ENCODE results near the gene SEMA4C.
A peak's percentile ranks its signal among the peaks of the same experiment; 100 is the strongest.
"Not testable (repeated sequence)": the region's sequence is repeated elsewhere in the genome, so short reads cannot be mapped to it uniquely, and the experiment has no call there.

SEMA4C gene

DNA sequence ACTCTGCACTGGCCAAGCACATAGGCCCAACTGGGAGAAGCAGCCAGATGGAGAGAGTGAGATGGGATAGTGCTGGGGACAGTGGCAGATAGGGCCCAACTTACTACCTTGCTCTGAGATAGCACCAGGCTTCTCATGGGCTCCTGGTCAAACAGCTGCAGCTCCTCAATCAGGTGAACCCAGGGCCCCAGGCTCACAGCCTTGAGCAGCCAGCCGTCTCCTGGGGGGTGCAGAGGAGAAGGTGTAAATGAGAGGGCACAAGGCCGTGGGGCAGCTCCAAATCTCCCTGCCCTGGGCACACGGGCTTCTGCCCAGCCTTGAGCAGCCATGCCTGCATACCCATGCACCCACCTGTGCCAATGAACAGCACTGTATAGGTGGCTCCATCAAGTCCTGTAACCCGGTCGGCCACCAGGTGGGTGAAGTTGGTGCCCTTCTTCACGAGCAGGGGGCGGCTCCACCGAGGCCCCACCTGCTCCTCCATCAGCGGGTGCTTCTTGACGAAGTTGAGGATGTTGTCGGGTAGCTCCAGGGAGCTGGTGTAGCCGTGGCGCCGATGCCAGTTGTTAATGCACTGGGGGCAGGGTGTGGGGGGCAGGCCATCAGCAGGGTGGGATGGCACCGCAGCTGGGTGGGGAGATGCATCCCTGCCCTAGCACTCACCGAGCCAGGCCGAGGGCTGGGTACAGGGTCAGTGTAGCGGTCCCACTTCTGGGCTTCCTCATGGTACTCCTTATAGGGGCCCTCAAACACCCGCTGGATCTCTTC lies 6.1 kb downstream of the SEMA4C start:
- no peak for DNase-seq

DNA sequence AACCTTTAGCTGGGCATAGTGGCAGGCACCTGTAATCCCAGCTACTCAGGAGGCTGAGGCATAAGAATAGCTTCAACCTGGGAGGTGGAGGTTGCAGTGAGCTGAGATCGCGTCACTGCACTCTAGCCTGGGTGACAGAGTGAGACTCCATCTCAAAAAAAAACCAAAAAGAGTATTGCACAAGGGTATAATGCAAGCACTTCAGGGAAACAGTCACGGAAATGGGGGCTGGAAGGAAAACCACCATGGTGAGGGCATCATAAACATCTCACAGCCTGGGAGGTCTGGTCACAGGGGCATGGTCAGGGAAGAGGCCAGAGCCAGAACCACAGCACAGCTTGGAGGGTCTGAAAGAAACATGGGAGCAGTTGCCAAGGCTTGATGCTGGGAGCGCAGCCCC lies 6.8 kb downstream of the SEMA4C start:
- DNase-seq, result not testable (repeated sequence)

- no peak for DNase-seq
Measured at GRCh38 chr2:96861074-96861473, 8.8 kb downstream of the SEMA4C start.

GRCh38 chr2:96860065-96861029 lies 9.5 kb downstream of the SEMA4C start:
- no peak for DNase-seq

GRCh38 chr2:96859681-96860064 lies 10.2 kb downstream of the SEMA4C start:
- DNase-seq, result no peak

DNA sequence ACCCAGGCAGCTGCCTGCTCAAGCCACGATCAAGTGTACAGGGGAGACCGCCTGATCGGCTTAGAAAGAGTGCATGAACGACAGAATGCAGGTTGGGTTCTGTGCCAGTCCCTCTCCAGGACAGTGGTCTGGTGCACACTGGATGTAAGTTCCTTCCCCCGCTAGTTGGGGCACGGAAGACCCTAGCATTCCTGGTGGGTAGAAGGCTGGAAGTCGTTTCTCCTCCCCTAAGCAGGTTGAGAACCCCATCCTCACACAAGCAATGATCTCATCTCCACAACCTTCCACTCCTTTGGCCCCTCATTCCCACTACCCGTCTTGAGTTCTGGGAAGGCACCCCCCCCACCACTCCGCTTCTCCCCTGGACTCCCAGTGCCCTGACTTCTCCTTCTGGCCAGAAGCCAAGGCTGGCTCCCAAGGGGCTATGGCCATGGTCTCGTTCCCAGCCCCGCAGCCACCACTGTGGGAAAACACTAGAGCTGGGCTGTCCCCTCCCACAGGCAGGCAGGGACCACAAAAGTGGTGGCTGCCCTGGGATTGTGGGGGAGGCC lies 10.7 kb downstream of the SEMA4C start:
- DNase-seq, result peak; percentile 68

GRCh38 chr2:96857667-96858372 lies 12.1 kb downstream of the SEMA4C start, which contains the start of gene ANKRD39:
Gene ANKRD39 (minus strand): TSS chr2:96858016. CDS start chr2:96857987, 29 bp downstream.
- DNase-seq, result peak; percentile 99

DNA sequence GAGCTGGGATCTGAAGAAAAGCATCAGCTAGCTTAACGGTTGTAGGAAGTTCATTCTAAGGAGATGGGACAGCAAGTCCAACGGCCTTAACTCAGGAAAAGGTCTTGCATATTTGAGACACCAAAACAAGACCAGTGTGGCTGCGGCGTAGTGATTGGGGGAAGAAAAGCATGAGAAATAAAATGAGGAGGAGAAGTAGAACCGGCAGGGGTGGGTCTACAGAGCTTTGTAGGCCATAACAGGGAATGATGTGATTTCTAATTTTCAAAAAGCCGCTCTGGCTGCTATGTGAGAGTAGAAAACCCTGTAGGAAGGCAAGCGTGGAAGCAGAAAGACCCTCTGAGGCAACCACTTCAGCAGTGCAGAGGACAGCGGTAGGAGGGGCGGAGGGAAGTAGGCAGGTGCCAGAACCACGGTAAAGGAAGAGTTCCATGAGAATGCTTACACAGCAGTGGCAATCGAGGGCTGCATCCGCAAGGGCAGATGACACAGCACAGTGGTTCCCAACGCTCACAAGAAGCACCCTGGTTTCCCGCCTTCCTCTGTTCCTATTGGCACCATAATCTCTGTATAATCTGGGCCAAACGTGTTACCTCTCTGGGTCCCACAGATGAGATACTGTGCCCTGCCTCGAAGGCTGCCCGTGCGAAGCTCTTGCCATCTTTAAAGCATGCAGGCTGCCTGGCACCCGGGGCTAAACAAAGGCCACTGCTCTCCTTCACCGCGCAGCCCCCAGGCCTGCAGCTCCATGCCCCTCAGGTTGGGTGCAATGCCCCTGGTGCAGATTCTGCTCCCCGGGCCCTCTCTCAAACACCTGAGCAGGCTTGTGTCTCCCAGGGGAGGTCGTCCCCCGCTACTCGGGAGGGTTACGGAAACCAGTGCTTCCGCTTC lies 12.9 kb downstream of the SEMA4C start:
- DNase-seq, result peak; percentile 64

- no peak for DNase-seq
Measured at GRCh38 chr2:96853321-96853720, 16.6 kb downstream of the SEMA4C start.

- no peak for DNase-seq
Measured at GRCh38 chr2:96852667-96853066, 17.2 kb downstream of the SEMA4C start.

- no peak for DNase-seq
Measured at GRCh38 chr2:96848264-96848663, 21.6 kb downstream of the SEMA4C start.

DNA sequence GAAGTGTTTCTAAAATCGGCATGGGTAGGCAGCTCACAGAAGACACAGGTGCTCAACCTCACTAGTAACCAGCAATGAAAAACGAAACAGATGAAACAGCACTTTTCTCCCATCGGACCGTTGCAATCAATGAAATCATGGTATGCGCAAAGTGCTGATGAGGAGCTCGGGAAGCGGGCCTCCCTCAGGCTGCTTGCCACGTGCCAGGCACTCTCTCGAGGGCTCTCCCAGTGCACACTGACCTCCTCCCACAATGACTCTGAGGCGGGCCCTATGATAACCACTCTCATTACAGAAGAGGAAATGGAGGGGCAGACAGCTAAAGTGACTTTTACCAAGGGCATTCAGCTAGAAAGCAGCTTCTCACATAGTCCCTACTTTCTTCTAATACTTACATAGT lies 22.3 kb downstream of the SEMA4C start:
- no peak for DNase-seq

DNA sequence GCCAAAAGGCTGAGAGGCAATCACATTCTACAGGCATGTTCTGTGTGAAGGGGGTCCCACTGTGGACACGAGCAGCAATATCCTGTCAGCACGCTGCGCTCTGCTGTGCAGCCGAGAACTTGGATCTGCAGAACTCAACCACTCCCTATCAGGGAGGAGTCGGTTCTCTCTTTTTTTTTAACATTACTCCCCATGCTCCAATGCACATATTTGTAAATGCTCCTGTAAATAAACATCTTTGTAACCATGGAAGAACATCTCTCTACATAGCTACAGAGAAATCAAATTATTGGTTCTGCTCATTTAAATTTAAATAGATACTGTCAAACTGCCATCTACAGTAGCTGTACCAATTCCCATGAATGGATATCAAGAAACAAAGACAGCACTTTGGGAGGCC lies 23.1 kb downstream of the SEMA4C start:
- DNase-seq, result no peak

DNA sequence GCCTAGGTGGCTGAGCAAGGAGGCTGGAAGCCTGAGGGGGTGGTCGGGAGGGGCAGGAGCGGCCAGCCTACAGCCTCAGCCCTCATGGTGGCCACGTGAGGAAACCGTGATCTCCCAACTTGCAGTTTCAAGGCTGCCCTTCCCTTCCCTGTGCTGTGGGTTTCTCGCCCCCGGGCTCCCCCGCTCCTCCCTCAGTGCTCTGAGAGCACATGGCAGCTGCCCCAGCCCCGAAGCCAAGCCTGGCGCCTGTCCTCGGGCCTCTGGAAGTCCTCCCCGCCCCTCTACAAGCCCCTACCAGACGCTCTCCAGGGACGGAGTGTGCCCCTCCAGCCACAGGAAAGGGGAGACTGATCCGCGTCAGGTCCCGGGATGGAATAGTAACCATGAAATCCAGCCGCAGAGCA lies 25.5 kb downstream of the SEMA4C start:
- DNase-seq, result no peak

DNA sequence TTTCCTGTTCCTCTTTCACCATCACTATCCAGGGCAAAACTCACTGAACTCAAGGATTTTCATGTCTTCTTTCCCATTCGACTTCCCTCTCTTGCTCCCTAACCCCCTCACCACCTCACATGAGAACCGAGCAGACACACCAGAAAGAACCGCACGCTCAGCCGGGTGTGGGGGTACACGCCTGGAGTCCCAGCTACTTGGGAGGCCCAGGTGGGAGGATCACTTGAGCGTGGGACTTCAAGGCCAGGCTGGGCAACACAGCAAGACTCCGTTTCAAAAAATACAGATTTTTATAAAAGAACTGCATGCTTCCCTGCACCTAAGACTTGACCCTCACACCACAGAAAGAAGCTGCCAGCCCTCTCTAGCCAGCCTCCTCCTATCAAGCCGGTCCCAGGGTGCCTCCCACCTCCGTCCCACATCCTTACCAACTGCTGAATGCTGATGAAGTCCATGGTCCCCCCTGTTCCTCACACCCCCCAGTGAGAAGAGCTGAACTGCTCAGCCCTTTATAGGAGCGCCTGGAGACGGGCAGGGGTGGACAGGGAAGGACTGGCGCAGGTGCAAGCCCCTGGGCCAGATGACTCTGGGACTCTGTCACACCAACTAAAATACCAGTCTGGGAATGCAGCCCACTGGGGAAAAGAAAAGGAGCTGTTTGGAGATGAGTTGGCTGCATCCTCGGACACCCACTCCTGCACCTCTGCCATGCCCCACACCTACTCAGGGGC lies 26.2 kb downstream of the SEMA4C start, which contains the start of gene ANKRD23:
ANKRD23 (minus strand) TSS at position 484 of the 731 bp plus-strand sequence; CDS start at position 455, 29 bp downstream.
- no peak for DNase-seq

GRCh38 chr2:96842600-96842999 lies 27.3 kb downstream of the SEMA4C start:
- no peak for DNase-seq

GRCh38 chr2:96841701-96842495 lies 28.0 kb downstream of the SEMA4C start:
- DNase-seq, result no peak

GRCh38 chr2:96839875-96840850 lies 29.7 kb downstream of the SEMA4C start:
- no peak for DNase-seq

All from NCI-H82 (cell line).